ENCODE results near the gene KIAA0319L.

DNA sequence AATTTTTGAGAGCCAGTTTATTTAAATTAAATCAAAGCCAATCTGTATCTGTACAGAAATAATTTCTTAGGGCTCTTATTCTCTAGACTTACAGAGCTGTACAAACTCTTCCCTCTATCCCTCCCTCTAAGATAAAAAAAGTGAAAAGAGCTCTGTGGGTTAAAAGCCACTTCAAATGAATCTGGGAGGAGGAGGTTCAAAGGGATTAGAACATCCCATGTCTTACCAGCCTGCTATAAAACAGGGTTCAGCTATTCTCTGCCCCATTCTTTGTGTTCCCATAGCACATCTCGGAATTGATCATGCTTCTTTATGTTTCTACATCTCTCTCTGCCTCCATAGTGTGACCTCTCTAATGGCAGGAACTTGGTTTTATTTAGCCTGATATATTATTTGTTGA is 19.4 kb downstream of the KIAA0319L start:
- TF ChIP-seq, protein P1, sequence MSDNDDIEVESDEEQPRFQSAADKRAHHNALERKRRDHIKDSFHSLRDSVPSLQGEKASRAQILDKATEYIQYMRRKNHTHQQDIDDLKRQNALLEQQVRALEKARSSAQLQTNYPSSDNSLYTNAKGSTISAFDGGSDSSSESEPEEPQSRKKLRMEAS (IDR thresholded peaks at IDR 0.05), result no peak
- TF ChIP-seq, protein P2, sequence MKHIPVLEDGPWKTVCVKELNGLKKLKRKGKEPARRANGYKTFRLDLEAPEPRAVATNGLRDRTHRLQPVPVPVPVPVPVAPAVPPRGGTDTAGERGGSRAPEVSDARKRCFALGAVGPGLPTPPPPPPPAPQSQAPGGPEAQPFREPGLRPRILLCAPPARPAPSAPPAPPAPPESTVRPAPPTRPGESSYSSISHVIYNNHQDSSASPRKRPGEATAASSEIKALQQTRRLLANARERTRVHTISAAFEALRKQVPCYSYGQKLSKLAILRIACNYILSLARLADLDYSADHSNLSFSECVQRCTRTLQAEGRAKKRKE (CRISPR knock-in tag; IDR thresholded peaks at IDR 0.05; ENCODE audit: low read depth), result no peak
- no peak for TF ChIP-seq HDAC2 (IDR thresholded peaks at IDR 0.05)
- TF ChIP-seq ZFP36 (IDR thresholded peaks at IDR 0.05; ENCODE audit: borderline replicate concordance, partially characterized antibody), result no peak
- TF ChIP-seq HOXA7 (CRISPR knock-in tag; IDR thresholded peaks at IDR 0.05), result no peak
- no peak for TF ChIP-seq BHLHE40 (IDR thresholded peaks at IDR 0.05; ENCODE audit: low read depth, low read length)
- TF ChIP-seq MYC (IDR thresholded peaks at IDR 0.05; ENCODE audit: borderline replicate concordance, low read length), result no peak
- TF ChIP-seq, protein P3, sequence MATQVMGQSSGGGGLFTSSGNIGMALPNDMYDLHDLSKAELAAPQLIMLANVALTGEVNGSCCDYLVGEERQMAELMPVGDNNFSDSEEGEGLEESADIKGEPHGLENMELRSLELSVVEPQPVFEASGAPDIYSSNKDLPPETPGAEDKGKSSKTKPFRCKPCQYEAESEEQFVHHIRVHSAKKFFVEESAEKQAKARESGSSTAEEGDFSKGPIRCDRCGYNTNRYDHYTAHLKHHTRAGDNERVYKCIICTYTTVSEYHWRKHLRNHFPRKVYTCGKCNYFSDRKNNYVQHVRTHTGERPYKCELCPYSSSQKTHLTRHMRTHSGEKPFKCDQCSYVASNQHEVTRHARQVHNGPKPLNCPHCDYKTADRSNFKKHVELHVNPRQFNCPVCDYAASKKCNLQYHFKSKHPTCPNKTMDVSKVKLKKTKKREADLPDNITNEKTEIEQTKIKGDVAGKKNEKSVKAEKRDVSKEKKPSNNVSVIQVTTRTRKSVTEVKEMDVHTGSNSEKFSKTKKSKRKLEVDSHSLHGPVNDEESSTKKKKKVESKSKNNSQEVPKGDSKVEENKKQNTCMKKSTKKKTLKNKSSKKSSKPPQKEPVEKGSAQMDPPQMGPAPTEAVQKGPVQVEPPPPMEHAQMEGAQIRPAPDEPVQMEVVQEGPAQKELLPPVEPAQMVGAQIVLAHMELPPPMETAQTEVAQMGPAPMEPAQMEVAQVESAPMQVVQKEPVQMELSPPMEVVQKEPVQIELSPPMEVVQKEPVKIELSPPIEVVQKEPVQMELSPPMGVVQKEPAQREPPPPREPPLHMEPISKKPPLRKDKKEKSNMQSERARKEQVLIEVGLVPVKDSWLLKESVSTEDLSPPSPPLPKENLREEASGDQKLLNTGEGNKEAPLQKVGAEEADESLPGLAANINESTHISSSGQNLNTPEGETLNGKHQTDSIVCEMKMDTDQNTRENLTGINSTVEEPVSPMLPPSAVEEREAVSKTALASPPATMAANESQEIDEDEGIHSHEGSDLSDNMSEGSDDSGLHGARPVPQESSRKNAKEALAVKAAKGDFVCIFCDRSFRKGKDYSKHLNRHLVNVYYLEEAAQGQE (IDR thresholded peaks at IDR 0.05), result no peak
- TF ChIP-seq, protein P4, sequence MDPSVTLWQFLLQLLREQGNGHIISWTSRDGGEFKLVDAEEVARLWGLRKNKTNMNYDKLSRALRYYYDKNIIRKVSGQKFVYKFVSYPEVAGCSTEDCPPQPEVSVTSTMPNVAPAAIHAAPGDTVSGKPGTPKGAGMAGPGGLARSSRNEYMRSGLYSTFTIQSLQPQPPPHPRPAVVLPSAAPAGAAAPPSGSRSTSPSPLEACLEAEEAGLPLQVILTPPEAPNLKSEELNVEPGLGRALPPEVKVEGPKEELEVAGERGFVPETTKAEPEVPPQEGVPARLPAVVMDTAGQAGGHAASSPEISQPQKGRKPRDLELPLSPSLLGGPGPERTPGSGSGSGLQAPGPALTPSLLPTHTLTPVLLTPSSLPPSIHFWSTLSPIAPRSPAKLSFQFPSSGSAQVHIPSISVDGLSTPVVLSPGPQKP (IDR thresholded peaks at IDR 0.05; ENCODE audit: low read depth, low read length), result no peak
